ENCODE data around the gene ENO4.
A peak's percentile ranks its signal among the peaks of the same experiment; 100 is the strongest.

The ENO4 gene

GRCh38 chr10:116868722-116869121 is 19.4 kb downstream of the ENO4 start:
- DNase-seq (ENCODE audit: low spot score) = no peak

GRCh38 chr10:116870949-116871348 is 21.6 kb downstream of the ENO4 start:
- DNase-seq (ENCODE audit: low spot score) = no peak

GRCh38 chr10:116873134-116873533 is 23.8 kb downstream of the ENO4 start:
- DNase-seq (ENCODE audit: low spot score) = no peak

- no peak for DNase-seq (ENCODE audit: low spot score)
Measured at GRCh38 chr10:116875897-116876296, 26.6 kb downstream of the ENO4 start.

- no peak for DNase-seq (ENCODE audit: low spot score)
Measured at GRCh38 chr10:116877391-116877790, 28.1 kb downstream of the ENO4 start.

GRCh38 chr10:116878123-116878522 is 28.8 kb downstream of the ENO4 start:
- DNase-seq (ENCODE audit: low spot score) = no peak

GRCh38 chr10:116879817-116880216 is 30.5 kb downstream of the ENO4 start:
- DNase-seq (ENCODE audit: low spot score) = no peak

- DNase-seq (ENCODE audit: low spot score) = peak; percentile 20
Measured at GRCh38 chr10:116880716-116881482, 31.6 kb downstream of the ENO4 start.

GRCh38 chr10:116882639-116883038 is 33.3 kb downstream of the ENO4 start:
- DNase-seq (ENCODE audit: low spot score) = no peak

GRCh38 chr10:116886772-116887171 is 37.5 kb downstream of the ENO4 start:
- DNase-seq (ENCODE audit: low spot score) = no peak

GRCh38 chr10:116888380-116889055 is 39.2 kb downstream of the ENO4 start:
- peak; percentile 84 for DNase-seq (ENCODE audit: low spot score)

- no peak for DNase-seq (ENCODE audit: low spot score)
Measured at GRCh38 chr10:116889066-116889465, 39.8 kb downstream of the ENO4 start.

- DNase-seq (ENCODE audit: low spot score) = peak; percentile 26
Measured at GRCh38 chr10:116891208-116891607, 41.9 kb downstream of the ENO4 start.

- DNase-seq (ENCODE audit: low spot score) = no peak
Measured at GRCh38 chr10:116892907-116893685, 43.8 kb downstream of the ENO4 start.

GRCh38 chr10:116893686-116894037 is 44.4 kb downstream of the ENO4 start:
- no peak for DNase-seq (ENCODE audit: low spot score)

GRCh38 chr10:116899626-116900025 is 50.3 kb downstream of the ENO4 start:
- DNase-seq (ENCODE audit: low spot score) = no peak

- DNase-seq (ENCODE audit: low spot score) = no peak
Measured at GRCh38 chr10:116905845-116906210, 56.5 kb downstream of the ENO4 start.

- no peak for DNase-seq (ENCODE audit: low spot score)
Measured at GRCh38 chr10:116907245-116907987, 58.1 kb downstream of the ENO4 start.

- DNase-seq (ENCODE audit: low spot score) = no peak
Measured at GRCh38 chr10:116909307-116909706, 60.0 kb downstream of the ENO4 start.

- DNase-seq (ENCODE audit: low spot score) = no peak
Measured at GRCh38 chr10:116910910-116911309, 61.6 kb downstream of the ENO4 start.

- DNase-seq (ENCODE audit: low spot score) = no peak
Measured at GRCh38 chr10:116912162-116912561, 62.9 kb downstream of the ENO4 start.

GRCh38 chr10:116913695-116914094 is 64.4 kb downstream of the ENO4 start:
- DNase-seq (ENCODE audit: low spot score) = no peak
